Liver (tissue), 3 donors: Measurements from ENCODE around the gene POU4F1.

Source experiments
- CTCF ChIP-seq: fragments of 150-350 bp; IDR thresholded peaks from 2 replicates; pipeline ENCODE4 v1.5.1; 2017; ENCODE audit warnings: improper control_type of control experiment, low read depth, low read length; ENCODE audit not compliant: missing input control
- FOXA1 ChIP-seq: IDR thresholded peaks from 2 replicates; pipeline ENCODE4 v1.6.1; 2016; ENCODE audit warnings: antibody characterized with exemption
- GABPA ChIP-seq, 2 donors: IDR thresholded peaks in 1 of 2; conservative IDR thresholded peaks in 1 of 2; 2 replicates each; pipeline ENCODE4 v1.6.1; 2016; ENCODE audit warnings: antibody characterized with exemption in 2 of 2, mild to moderate bottlenecking in 1 of 2, moderate library complexity in 1 of 2
- MAX ChIP-seq: IDR thresholded peaks from 2 replicates; pipeline ENCODE4 v1.6.1; 2016; ENCODE audit warnings: antibody characterized with exemption
- RAD21 ChIP-seq, 2 donors: IDR thresholded peaks; 2 replicates each; pipeline ENCODE4 v1.6.1; 2016; ENCODE audit warnings: antibody characterized with exemption in 2 of 2, mild to moderate bottlenecking in 2 of 2
- REST ChIP-seq: IDR thresholded peaks from 2 replicates; pipeline ENCODE4 v1.6.1; 2016; ENCODE audit warnings: antibody characterized with exemption, mild to moderate bottlenecking
- TAF1 ChIP-seq: conservative IDR thresholded peaks from 2 replicates; pipeline ENCODE4 v1.6.1; 2016; ENCODE audit warnings: antibody characterized with exemption, mild to moderate bottlenecking
- TF ChIP-seq, protein P1 (sequence below): IDR thresholded peaks from 2 replicates; pipeline ENCODE4 v1.6.1; 2016; ENCODE audit warnings: antibody characterized with exemption
- donor health status: healthy.
- donor health status: healthy.

GRCh38 chr13:78618411-78618810, 15.1 kb upstream of the POU4F1 start:
- no peak for TF ChIP-seq CTCF
- TF ChIP-seq REST: no peak
- TF ChIP-seq TAF1: no peak
- TF ChIP-seq FOXA1: no peak
- no peak for TF ChIP-seq GABPA (IDR thresholded peaks at IDR 0.05 in 1 of 2, conservative IDR thresholded peaks at IDR 0.05 in 1 of 2)
- TF ChIP-seq MAX: no peak
- no peak for TF ChIP-seq RAD21 (IDR thresholded peaks at IDR 0.05)
- TF ChIP-seq, protein P1, sequence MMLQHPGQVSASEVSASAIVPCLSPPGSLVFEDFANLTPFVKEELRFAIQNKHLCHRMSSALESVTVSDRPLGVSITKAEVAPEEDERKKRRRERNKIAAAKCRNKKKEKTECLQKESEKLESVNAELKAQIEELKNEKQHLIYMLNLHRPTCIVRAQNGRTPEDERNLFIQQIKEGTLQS: no peak
